H9 (cell line): Measurements from ENCODE around the gene DEUP1. TPM values are rescaled to one million over a fixed set of nuclear protein-coding genes. Genes with fewer than 3 reads are reported as not detected.

Experiments used
- DNase-seq: peaks from one replicate; pipeline ENCODE4 v3.0.0-alpha.2; 2017
- H2AFZ ChIP-seq: one replicate; pipeline ENCODE4 v1.6.1; 2013; ENCODE audit warnings: mild to moderate bottlenecking, low read length, control low read depth, moderate library complexity
- H2AK5ac ChIP-seq: 2 replicates; pipeline ENCODE4 v1.6.1; 2013; ENCODE audit warnings: low read length, control low read depth, mixed read lengths; ENCODE audit not compliant: insufficient read length
- H2BK120ac ChIP-seq: one replicate; pipeline ENCODE4 v1.6.1; 2013; ENCODE audit warnings: low read depth, mild to moderate bottlenecking, low read length, control low read depth, inconsistent platforms; ENCODE audit not compliant: poor library complexity, severe bottlenecking
- H2BK12ac ChIP-seq: 2 replicates; pipeline ENCODE4 v1.6.1; 2013; ENCODE audit warnings: low read length, control low read depth, mixed read lengths, low read depth; ENCODE audit not compliant: insufficient read length
- H2BK15ac ChIP-seq: 2 replicates; pipeline ENCODE4 v1.6.1; 2013; ENCODE audit warnings: low read depth, low read length, control low read depth
- H2BK20ac ChIP-seq: one replicate; pipeline ENCODE4 v1.6.1; 2013; ENCODE audit warnings: low read depth, mild to moderate bottlenecking, low read length, control low read depth, inconsistent platforms; ENCODE audit not compliant: poor library complexity, severe bottlenecking
- H2BK5ac ChIP-seq: 2 replicates; pipeline ENCODE4 v1.6.1; 2013; ENCODE audit warnings: low read length, control low read depth, mixed read lengths; ENCODE audit not compliant: insufficient read length
- H3K14ac ChIP-seq: 2 replicates; pipeline ENCODE4 v1.6.1; 2013; ENCODE audit warnings: low read length, control low read depth; ENCODE audit not compliant: insufficient read depth
- H3K18ac ChIP-seq: 2 replicates; pipeline ENCODE4 v1.6.1; 2013; ENCODE audit warnings: low read depth, mild to moderate bottlenecking, mixed read lengths, low read length, control low read depth; ENCODE audit not compliant: insufficient read length
- H3K23ac ChIP-seq: 2 replicates; pipeline ENCODE4 v1.6.1; 2013; ENCODE audit warnings: low read length, control low read depth, mixed read lengths, low read depth; ENCODE audit not compliant: insufficient read length
- H3K23me2 ChIP-seq: 2 replicates; pipeline ENCODE4 v1.6.1; 2013; ENCODE audit warnings: low read depth, mild to moderate bottlenecking, mixed read lengths, low read length, control low read depth; ENCODE audit not compliant: insufficient read length, poor library complexity, severe bottlenecking
- H3K27ac ChIP-seq: 2 replicates; pipeline ENCODE4 v1.5.1; 2013; ENCODE audit warnings: low read length, control low read depth, mixed read lengths, low read depth; ENCODE audit not compliant: insufficient read length
- H3K27me3 ChIP-seq: 2 replicates; pipeline ENCODE4 v1.6.1; 2013; ENCODE audit warnings: low read length, control low read depth, inconsistent platforms; ENCODE audit not compliant: insufficient read depth
- H3K4ac ChIP-seq: 2 replicates; pipeline ENCODE4 v1.6.1; 2013; ENCODE audit warnings: low read depth, mild to moderate bottlenecking, control low read depth, inconsistent platforms, low read length, moderate library complexity
- H3K4me1 ChIP-seq: 2 replicates; pipeline ENCODE4 v1.6.1; 2013; ENCODE audit warnings: low read length, control low read depth, inconsistent platforms; ENCODE audit not compliant: insufficient read depth
- H3K4me2 ChIP-seq: 2 replicates; pipeline ENCODE4 v1.6.1; 2013; ENCODE audit warnings: low read length, control low read depth, mixed read lengths; ENCODE audit not compliant: insufficient read length, insufficient read depth
- H3K56ac ChIP-seq: 2 replicates; pipeline ENCODE4 v1.6.1; 2013; ENCODE audit warnings: low read depth, mild to moderate bottlenecking, mixed read lengths, low read length, control low read depth; ENCODE audit not compliant: insufficient read length
- H3K79me1 ChIP-seq: 2 replicates; pipeline ENCODE4 v1.6.1; 2013; ENCODE audit warnings: low read depth, mild to moderate bottlenecking, moderate library complexity, low read length, control low read depth, inconsistent platforms; ENCODE audit not compliant: insufficient read depth, poor library complexity, severe bottlenecking
- H3K79me2 ChIP-seq: 2 replicates; pipeline ENCODE4 v1.6.1; 2013; ENCODE audit warnings: low read length, control low read depth, inconsistent platforms; ENCODE audit not compliant: insufficient read depth
- H3K9ac ChIP-seq: 2 replicates; pipeline ENCODE4 v1.6.1; 2013; ENCODE audit warnings: low read length, control low read depth, mixed read lengths; ENCODE audit not compliant: insufficient read length; ENCODE audit errors: extremely low read depth
- H3K9me3 ChIP-seq: one replicate; pipeline ENCODE4 v1.6.1; 2013; ENCODE audit warnings: low read depth, low read length, inconsistent platforms; ENCODE audit not compliant: control insufficient read depth
- H3T11ph ChIP-seq: one replicate; pipeline ENCODE4 v1.6.1; 2013; ENCODE audit warnings: mild to moderate bottlenecking, low read length, control low read depth, inconsistent platforms
- H4K20me1 ChIP-seq: one replicate; pipeline ENCODE4 v1.6.1; 2013; ENCODE audit not compliant: control insufficient read depth, insufficient read length, insufficient read depth
- H4K5ac ChIP-seq: 2 replicates; pipeline ENCODE4 v1.6.1; 2013; ENCODE audit warnings: low read depth, mild to moderate bottlenecking, mixed read lengths, low read length, control low read depth; ENCODE audit not compliant: insufficient read length
- H4K8ac ChIP-seq: replicated peaks from 2 replicates; pipeline ENCODE4 v1.6.1; 2013; ENCODE audit warnings: low read length, control low read depth, mixed read lengths, low read depth; ENCODE audit not compliant: insufficient read length
- H4K91ac ChIP-seq: 2 replicates; pipeline ENCODE4 v1.6.1; 2013; ENCODE audit warnings: low read depth, mild to moderate bottlenecking, moderate library complexity, mixed read lengths, low read length, control low read depth; ENCODE audit not compliant: insufficient read length
- H3K27ac Mint-ChIP-seq, 3 experiments: 2 replicates in 2 of 3; 3 replicates in 1 of 3; pipeline ENCODE4 v1.8.0; 2020 to 2021; ENCODE audit warnings: mixed read lengths in 3 of 3, mild to moderate bottlenecking in 1 of 3, moderate library complexity in 1 of 3
- H3K27me3 Mint-ChIP-seq: 2 replicates; pipeline ENCODE4 v1.8.0; 2021; ENCODE audit warnings: low read depth, mild to moderate bottlenecking, moderate library complexity, mixed read lengths
- H3K36me3 Mint-ChIP-seq, 3 experiments: 2 replicates in 2 of 3; 3 replicates in 1 of 3; pipeline ENCODE4 v1.8.0; 2020 to 2021; ENCODE audit warnings: low read depth in 3 of 3, mixed read lengths in 3 of 3; ENCODE audit not compliant: insufficient read depth in 1 of 3
- H3K4me1 Mint-ChIP-seq, 2 experiments: 2 replicates each; pipeline ENCODE4 v1.8.0; 2020; ENCODE audit warnings: mixed read lengths in 2 of 2
- H3K4me3 Mint-ChIP-seq, 2 experiments: 2 replicates in 1 of 2; 3 replicates in 1 of 2; pipeline ENCODE4 v1.8.0; 2020 to 2021; ENCODE audit warnings: mild to moderate bottlenecking in 2 of 2, mixed read lengths in 2 of 2, moderate library complexity in 1 of 2
- H3K9me3 Mint-ChIP-seq, 2 experiments: 2 replicates in 1 of 2; 3 replicates in 1 of 2; pipeline ENCODE4 v1.8.0; 2020; ENCODE audit warnings: mild to moderate bottlenecking in 2 of 2, mixed read lengths in 2 of 2, moderate library complexity in 1 of 2
- WGBS: extraction: QIAGEN DNeasy Blood & Tissue Kit; methylation state at CpG from one replicate; pipeline ENCODE4 v1.1.7; 2013; ENCODE audit warnings: missing lambda C conversion rate, low lambda C conversion rate, mixed read lengths; ENCODE audit not compliant: insufficient read length; ENCODE audit errors: extremely low coverage; 5-methylcytosine and 5-hydroxymethylcytosine counted together
- total RNA-seq: library from RNA; stranded (reverse); gene quantifications from 2 replicates; pipeline ENCODE4 v1.2.1, GENCODE V29; 2021
- TF ChIP-seq, protein P1 (sequence below): fragments of 200-600 bp; sonication (generic); conservative IDR thresholded peaks from 3 replicates; pipeline ENCODE4 v1.8.0; 2021; ENCODE audit warnings: antibody characterized with exemption, mild to moderate bottlenecking

The DEUP1 gene
- total RNA-seq, 1 experiment from 2014 or later = 0.22 TPM

DNA sequence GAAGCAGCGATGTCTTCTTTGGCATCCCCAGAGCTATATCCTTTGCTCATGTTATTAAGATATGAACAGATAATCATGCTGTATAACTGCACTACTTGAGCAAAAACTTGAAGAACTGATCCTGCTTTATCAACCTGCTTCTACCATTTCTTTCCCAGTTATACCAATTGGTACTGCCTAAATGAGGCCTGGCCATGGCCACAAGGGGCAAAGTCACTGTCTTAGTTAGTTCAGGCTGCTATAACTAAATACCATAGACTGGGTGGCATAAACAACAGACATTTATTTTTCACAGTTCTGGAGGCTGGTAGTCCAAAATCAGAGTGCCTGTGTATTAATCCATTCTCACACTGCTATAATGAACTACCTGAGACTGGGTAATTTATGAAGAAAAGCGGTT, 37.5 kb downstream of the DEUP1 start:
- TF ChIP-seq, protein P1, sequence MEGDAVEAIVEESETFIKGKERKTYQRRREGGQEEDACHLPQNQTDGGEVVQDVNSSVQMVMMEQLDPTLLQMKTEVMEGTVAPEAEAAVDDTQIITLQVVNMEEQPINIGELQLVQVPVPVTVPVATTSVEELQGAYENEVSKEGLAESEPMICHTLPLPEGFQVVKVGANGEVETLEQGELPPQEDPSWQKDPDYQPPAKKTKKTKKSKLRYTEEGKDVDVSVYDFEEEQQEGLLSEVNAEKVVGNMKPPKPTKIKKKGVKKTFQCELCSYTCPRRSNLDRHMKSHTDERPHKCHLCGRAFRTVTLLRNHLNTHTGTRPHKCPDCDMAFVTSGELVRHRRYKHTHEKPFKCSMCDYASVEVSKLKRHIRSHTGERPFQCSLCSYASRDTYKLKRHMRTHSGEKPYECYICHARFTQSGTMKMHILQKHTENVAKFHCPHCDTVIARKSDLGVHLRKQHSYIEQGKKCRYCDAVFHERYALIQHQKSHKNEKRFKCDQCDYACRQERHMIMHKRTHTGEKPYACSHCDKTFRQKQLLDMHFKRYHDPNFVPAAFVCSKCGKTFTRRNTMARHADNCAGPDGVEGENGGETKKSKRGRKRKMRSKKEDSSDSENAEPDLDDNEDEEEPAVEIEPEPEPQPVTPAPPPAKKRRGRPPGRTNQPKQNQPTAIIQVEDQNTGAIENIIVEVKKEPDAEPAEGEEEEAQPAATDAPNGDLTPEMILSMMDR = no peak; the same call in 2 of the 3 replicates
- Mint-ChIP-seq H3K4me1 (peaks cover 8 to 9% of the 10 kb centered on the region in 2 experiments), H3K27me3 (no peaks in the 10 kb centered on the region), H3K9me3 (peaks cover 7 to 9% of the 10 kb centered on the region in 2 experiments; a peak in 3 of 5 replicates), H3K36me3 (peaks cover 0 to 20% (median 6%) of the 10 kb centered on the region in 3 experiments; a peak in 5 of 7 replicates), H3K4me3 (no peak overlapping the region), H3K27ac (no peak overlapping the region)
- no peaks in the 10 kb centered on the region for H3K79me2 ChIP-seq
- no peaks in the 10 kb centered on the region for H3K9me3 ChIP-seq
- no peak overlapping the region for H3K56ac ChIP-seq
- no peak overlapping the region for H2AFZ ChIP-seq
- no peak for DNase-seq
- H3K79me1 ChIP-seq = no peaks in the 10 kb centered on the region
- no CpG with 5 or more reads among the region's 2 CpGs for WGBS
- no peaks in the 10 kb centered on the region for H3K23me2 ChIP-seq
- no peak overlapping the region for H3K9ac ChIP-seq
- no peak overlapping the region for H3T11ph ChIP-seq
- no peak overlapping the region for H4K8ac ChIP-seq
- H2AK5ac ChIP-seq = no peak overlapping the region
- no peak overlapping the region for H3K27ac ChIP-seq
- H3K4me1 ChIP-seq = peaks cover 4% of the 10 kb centered on the region; the same call in 1 of the 2 replicates
- no peak overlapping the region for H2BK15ac ChIP-seq
- no peaks in the 10 kb centered on the region for H3K27me3 ChIP-seq
- H2BK120ac ChIP-seq = no peak overlapping the region
- H4K91ac ChIP-seq = no peak overlapping the region
- no peak overlapping the region for H2BK5ac ChIP-seq
- H4K20me1 ChIP-seq = no peaks in the 10 kb centered on the region
- H3K23ac ChIP-seq = no peak overlapping the region
- H3K4ac ChIP-seq = no peak overlapping the region
- no peak overlapping the region for H4K5ac ChIP-seq
- no peak overlapping the region for H2BK12ac ChIP-seq
- H3K14ac ChIP-seq = no peak overlapping the region
- no peak overlapping the region for H3K18ac ChIP-seq
- H2BK20ac ChIP-seq = no peak overlapping the region
- H3K4me2 ChIP-seq = no peak overlapping the region
